HEK293 (cell line): Measurements from ENCODE around the gene DLGAP3.

Source experiments
- CTCF ChIP-seq: fragments of 450-650 bp; formaldehyde crosslinking; IDR thresholded peaks from 2 replicates; pipeline ENCODE4 v1.5.1; 2016; ENCODE audit warnings: missing biosample characterization, missing genetic modification characterization
- HIC1 ChIP-seq: fragments of 450-650 bp; formaldehyde crosslinking; IDR thresholded peaks from 2 replicates; pipeline ENCODE4 v1.5.1; 2016; ENCODE audit warnings: missing biosample characterization, missing genetic modification characterization
- TRIM28 ChIP-seq: IDR thresholded peaks from 2 replicates; pipeline ENCODE4 v1.6.1; 2011; ENCODE audit warnings: low read length, control low read depth, borderline replicate concordance
- YY1 ChIP-seq: fragments of 450-650 bp; formaldehyde crosslinking; IDR thresholded peaks from 2 replicates; pipeline ENCODE4 v1.5.1; 2018; ENCODE audit warnings: missing biosample characterization, missing genetic modification characterization
- ZBTB26 ChIP-seq: fragments of 450-650 bp; formaldehyde crosslinking; optimal IDR thresholded peaks from 2 replicates; pipeline ENCODE3; 2016; ENCODE audit warnings: missing biosample characterization, mild to moderate bottlenecking, missing genetic modification characterization
- ZNF114 ChIP-seq: fragments of 450-650 bp; formaldehyde crosslinking; IDR thresholded peaks from 2 replicates; pipeline ENCODE4 v1.5.0; 2017; ENCODE audit warnings: missing biosample characterization, missing genetic modification characterization
- ZNF274 ChIP-seq, 2 experiments: fragments of 200-500 bp in 1 of 2; fragments of 450-650 bp in 1 of 2; sonication (Bioruptor generic) in 1 of 2; formaldehyde crosslinking in 1 of 2; IDR thresholded peaks; 2 replicates each; pipeline versions ENCODE4 v1.5.1 to v1.6.1; 2014 to 2016; ENCODE audit warnings: borderline replicate concordance in 1 of 2, inconsistent platforms in 1 of 2, low read length in 1 of 2, missing biosample characterization in 1 of 2, missing genetic modification characterization in 1 of 2
- ZNF501 ChIP-seq: fragments of 450-650 bp; formaldehyde crosslinking; IDR thresholded peaks from 2 replicates; pipeline ENCODE4 v1.5.1; 2016; ENCODE audit warnings: missing biosample characterization, missing genetic modification characterization
- ZNF639 ChIP-seq: fragments of 450-650 bp; formaldehyde crosslinking; IDR thresholded peaks from 2 replicates; pipeline ENCODE4 v1.5.1; 2016; ENCODE audit warnings: missing biosample characterization, missing genetic modification characterization
- ZNF658 ChIP-seq: fragments of 450-650 bp; formaldehyde crosslinking; IDR thresholded peaks from 2 replicates; pipeline ENCODE4; 2016; ENCODE audit warnings: missing biosample characterization, missing genetic modification characterization
- ZNF777 ChIP-seq: fragments of 450-650 bp; formaldehyde crosslinking; IDR thresholded peaks from 2 replicates; pipeline ENCODE4 v1.5.1; 2017; ENCODE audit warnings: missing biosample characterization, missing genetic modification characterization, borderline replicate concordance
- ZNF785 ChIP-seq: fragments of 450-650 bp; formaldehyde crosslinking; IDR thresholded peaks from 2 replicates; pipeline ENCODE4 v1.5.1; 2016; ENCODE audit warnings: missing biosample characterization, missing genetic modification characterization

- TF ChIP-seq CTCF (no peak), TRIM28 (no peak), HIC1 (tag by site-specific recombination) (no peak), ZNF777 (tag by site-specific recombination) (no peak), ZNF658 (tag by site-specific recombination) (no peak), ZBTB26 (tag by site-specific recombination) (no peak), ZNF114 (tag by site-specific recombination) (no peak), ZNF274 (IDR thresholded peaks at IDR 0.05; ENCODE audit: low read length) (no peak), ZNF274 (tag by site-specific recombination; IDR thresholded peaks at IDR 0.05; ENCODE audit: borderline replicate concordance) (no peak), ZNF639 (tag by site-specific recombination) (no peak), ZNF785 (tag by site-specific recombination) (no peak), ZNF501 (tag by site-specific recombination) (no peak), YY1 (tag by site-specific recombination) (no peak)
Measured at GRCh38 chr1:34970220-34970735, 40.8 kb upstream of the DLGAP3 start.
